WTC11 (cell line): ENCODE measurements around the gene TGFBI. TPM values are rescaled to one million over a fixed set of nuclear protein-coding genes. Genes with fewer than 3 reads are reported as not detected.

Source experiments
- ATAC-seq: fragments of 200-7000 bp; cut with Tn5 transposase; 2 replicates; pipeline ENCODE4 v1.10.0; 2021; ENCODE audit warnings: mild to moderate bottlenecking, moderate library complexity
- CTCF ChIA-PET: fragments of 300-600 bp; sonication (Branson Sonifier 250); formaldehyde crosslinking; loops from one replicate; lab custom pipeline; 2021; ENCODE audit warnings: antibody characterized with exemption; lab: Charles Lee
- POLR2A ChIA-PET: fragments of 350-600 bp; sonication (Branson Sonifier 250); formaldehyde crosslinking; loops from one replicate; lab custom pipeline; 2021; ENCODE audit warnings: antibody characterized with exemption; lab: Charles Lee
- DNase-seq: peaks from one replicate; pipeline ENCODE4 v3.0.0; 2021; ENCODE audit warnings: low spot score
- H3K27ac Mint-ChIP-seq: 2 replicates; pipeline ENCODE4 v1.8.0; 2021; ENCODE audit warnings: mixed read lengths
- H3K27me3 Mint-ChIP-seq: 2 replicates; pipeline ENCODE4 v1.8.0; 2021; ENCODE audit warnings: low read depth, mild to moderate bottlenecking, moderate library complexity, mixed read lengths
- H3K36me3 Mint-ChIP-seq: 2 replicates; pipeline ENCODE4 v1.8.0; 2021; ENCODE audit warnings: mixed read lengths
- H3K4me1 Mint-ChIP-seq: 2 replicates; pipeline ENCODE4 v1.8.0; 2022; ENCODE audit warnings: mixed read lengths
- H3K4me3 Mint-ChIP-seq: 2 replicates; pipeline ENCODE4 v1.8.0; 2021; ENCODE audit warnings: mild to moderate bottlenecking, moderate library complexity, mixed read lengths
- H3K9me3 Mint-ChIP-seq: 2 replicates; pipeline ENCODE4 v1.8.0; 2021; ENCODE audit warnings: mixed read lengths
- AFF4 ChIP-seq: sonication (generic); formaldehyde crosslinking; IDR thresholded peaks from 2 replicates; pipeline ENCODE4 v1.8.1; 2023; ENCODE audit warnings: mild to moderate bottlenecking, missing genetic modification reagents, borderline replicate concordance
- ATF2 ChIP-seq: sonication (generic); formaldehyde crosslinking; IDR thresholded peaks from 2 replicates; pipeline ENCODE4 v1.8.1; 2022; ENCODE audit warnings: low read depth, missing genetic modification reagents, borderline replicate concordance
- ATF3 ChIP-seq: sonication (generic); formaldehyde crosslinking; conservative IDR thresholded peaks from 2 replicates; pipeline ENCODE4 v1.8.1; 2022; ENCODE audit warnings: mild to moderate bottlenecking, missing genetic modification reagents
- CREM ChIP-seq: sonication (generic); formaldehyde crosslinking; IDR thresholded peaks from 2 replicates; pipeline ENCODE4 v1.8.1; 2022; ENCODE audit warnings: mild to moderate bottlenecking, missing genetic modification reagents, moderate library complexity
- ELF4 ChIP-seq: sonication (generic); formaldehyde crosslinking; IDR thresholded peaks from 2 replicates; pipeline ENCODE4 v1.8.1; 2022; ENCODE audit warnings: low read depth, mild to moderate bottlenecking, moderate library complexity, missing genetic modification reagents
- HMGA2 ChIP-seq: fragments of 250-450 bp; sonication (Bioruptor Pico); IDR thresholded peaks from 2 replicates; pipeline ENCODE4 v1.4.0; 2021; ENCODE audit warnings: mild to moderate bottlenecking, moderate library complexity
- JAZF1 ChIP-seq: fragments of 250-450 bp; sonication (Bioruptor Pico); IDR thresholded peaks from 2 replicates; pipeline ENCODE4 v1.9.0; 2021; ENCODE audit warnings: moderate library complexity, mild to moderate bottlenecking, inconsistent platforms
- MLX ChIP-seq: sonication (generic); formaldehyde crosslinking; IDR thresholded peaks from 2 replicates; pipeline ENCODE4 v1.8.1; 2023; ENCODE audit warnings: mild to moderate bottlenecking, missing genetic modification reagents, moderate library complexity
- NFE2L1 ChIP-seq: sonication (generic); formaldehyde crosslinking; IDR thresholded peaks from 2 replicates; pipeline ENCODE4 v1.8.1; 2023; ENCODE audit warnings: missing genetic modification reagents
- NR3C1 ChIP-seq: sonication (generic); formaldehyde crosslinking; conservative IDR thresholded peaks from 2 replicates; pipeline ENCODE4 v1.8.1; 2023; ENCODE audit warnings: low read depth, mild to moderate bottlenecking, missing genetic modification reagents
- OVOL2 ChIP-seq: fragments of 250-450 bp; sonication (Bioruptor Pico); IDR thresholded peaks from 2 replicates; pipeline ENCODE4 v1.9.0; 2021; ENCODE audit warnings: mild to moderate bottlenecking, borderline replicate concordance
- SMAD3 ChIP-seq: sonication (generic); formaldehyde crosslinking; IDR thresholded peaks from 2 replicates; pipeline ENCODE4 v1.8.0; 2022; ENCODE audit warnings: missing genetic modification reagents, mild to moderate bottlenecking, borderline replicate concordance
- SOX15 ChIP-seq: fragments of 250-450 bp; sonication (Bioruptor Pico); IDR thresholded peaks from 2 replicates; pipeline ENCODE4 v1.9.0; 2021; ENCODE audit warnings: mild to moderate bottlenecking
- USF1 ChIP-seq: sonication (generic); formaldehyde crosslinking; IDR thresholded peaks from 2 replicates; pipeline ENCODE4 v1.8.0; 2022; ENCODE audit warnings: mild to moderate bottlenecking, missing genetic modification reagents
- ZBTB43 ChIP-seq: sonication (generic); formaldehyde crosslinking; IDR thresholded peaks from 2 replicates; pipeline ENCODE4 v1.8.1; 2023; ENCODE audit warnings: mild to moderate bottlenecking, missing genetic modification reagents
- ZNF121 ChIP-seq: sonication (generic); formaldehyde crosslinking; IDR thresholded peaks from 2 replicates; pipeline ENCODE4 v1.8.0; 2023; ENCODE audit warnings: missing genetic modification reagents
- ZNF138 ChIP-seq: sonication (generic); formaldehyde crosslinking; conservative IDR thresholded peaks from 2 replicates; pipeline ENCODE4 v1.8.1; 2022; ENCODE audit warnings: mild to moderate bottlenecking, moderate library complexity, missing genetic modification reagents
- ZNF219 ChIP-seq: sonication (generic); formaldehyde crosslinking; IDR thresholded peaks from 2 replicates; pipeline ENCODE4 v1.8.0; 2023; ENCODE audit warnings: missing genetic modification reagents, mild to moderate bottlenecking, borderline replicate concordance
- ZNF396 ChIP-seq: fragments of 250-450 bp; sonication (Bioruptor Pico); IDR thresholded peaks from 2 replicates; pipeline ENCODE4 v1.8.0; 2021; ENCODE audit warnings: mild to moderate bottlenecking, moderate library complexity, borderline replicate concordance
- ZNF416 ChIP-seq: fragments of 250-450 bp; sonication (Bioruptor Pico); IDR thresholded peaks from 2 replicates; pipeline ENCODE4 v1.9.0; 2021; ENCODE audit warnings: mild to moderate bottlenecking, inconsistent platforms
- ZNF423 ChIP-seq: fragments of 250-450 bp; sonication (Bioruptor Pico); IDR thresholded peaks from 2 replicates; pipeline ENCODE4 v2.1.2; 2022; ENCODE audit warnings: mild to moderate bottlenecking, moderate library complexity
- ZNF512 ChIP-seq: sonication (generic); formaldehyde crosslinking; IDR thresholded peaks from 2 replicates; pipeline ENCODE4 v1.8.1; 2022; ENCODE audit warnings: missing genetic modification reagents, borderline replicate concordance
- total RNA-seq: library from RNA; stranded (reverse); gene quantifications from 3 replicates; pipeline ENCODE4 v1.2.3, GENCODE V29; 2021

TGFBI gene
- total RNA-seq, 1 experiment from 2014 or later, result 7.2 TPM

GRCh38 chr5:136070486-136071285 lies 41.9 kb downstream of the TGFBI start:
- peaks cover 2% of the 10 kb centered on the region; the same call in 1 of the 2 replicates for H3K27me3 Mint-ChIP-seq
- no peaks in the 10 kb centered on the region for H3K36me3 Mint-ChIP-seq
- no peak overlapping the region for H3K27ac Mint-ChIP-seq
- CTCF ChIA-PET, result no interaction called here
- H3K4me1 Mint-ChIP-seq, result peaks cover 13% of the 10 kb centered on the region
- H3K9me3 Mint-ChIP-seq, result peaks cover 11% of the 10 kb centered on the region
- no peak for DNase-seq
- TF ChIP-seq OVOL2 (no peak), MLX (CRISPR knock-in tag) (no peak), ZNF138 (CRISPR knock-in tag) (no peak), SOX15 (no peak), AFF4 (CRISPR knock-in tag) (no peak), ZNF219 (no peak), ZBTB43 (CRISPR knock-in tag) (no peak), HMGA2 (CRISPR knock-in tag) (no peak), ZNF416 (CRISPR knock-in tag) (no peak)
- TF ChIP-seq, all 79 proteins: peak for 0
- no peak for ATAC-seq
- POLR2A ChIA-PET, result no interaction called here
- H3K4me3 Mint-ChIP-seq, result no peak overlapping the region

GRCh38 chr5:136073714-136074529 lies 45.1 kb downstream of the TGFBI start:
- Mint-ChIP-seq H3K4me1 (peaks cover 15% of the 10 kb centered on the region), H3K9me3 (peaks cover 8% of the 10 kb centered on the region), H3K27me3 (peaks cover 20% of the 10 kb centered on the region), H3K27ac (no peak overlapping the region), H3K36me3 (no peaks in the 10 kb centered on the region), H3K4me3 (no peak overlapping the region)
- DNase-seq (no peak), ATAC-seq (no peak)
- ChIA-PET POLR2A (no interaction called here), CTCF (interaction anchor here (1.5 to 2.3 kb wide), 3 partner anchors 16 to 136 kb away, joined by 3 to 8 read pairs (median 5); no protein-coding TSS in a partner anchor)
- TF ChIP-seq SMAD3 (CRISPR knock-in tag) (no peak), CREM (CRISPR knock-in tag) (no peak), ZNF121 (CRISPR knock-in tag) (no peak), ATF3 (no peak), ZNF423 (CRISPR knock-in tag) (no peak), JAZF1 (CRISPR knock-in tag) (no peak), NFE2L1 (CRISPR knock-in tag) (no peak), OVOL2 (no peak), NR3C1 (CRISPR knock-in tag) (no peak), ATF2 (CRISPR knock-in tag) (no peak), ZNF512 (CRISPR knock-in tag) (no peak), ELF4 (CRISPR knock-in tag) (no peak), USF1 (CRISPR knock-in tag) (no peak), ZNF396 (CRISPR knock-in tag) (no peak)
